H9 (cell line): ENCODE data around the gene NDRG4. TPM values are rescaled to one million over a fixed set of nuclear protein-coding genes. Genes with fewer than 3 reads are reported as not detected.

Source experiments
- DNase-seq: peaks from one replicate; pipeline ENCODE4 v3.0.0-alpha.2; 2017
- H2AFZ ChIP-seq: one replicate; pipeline ENCODE4 v1.6.1; 2013; ENCODE audit warnings: mild to moderate bottlenecking, low read length, control low read depth, moderate library complexity
- H2AK5ac ChIP-seq: 2 replicates; pipeline ENCODE4 v1.6.1; 2013; ENCODE audit warnings: low read length, control low read depth, mixed read lengths; ENCODE audit not compliant: insufficient read length
- H2BK120ac ChIP-seq: one replicate; pipeline ENCODE4 v1.6.1; 2013; ENCODE audit warnings: low read depth, mild to moderate bottlenecking, low read length, control low read depth, inconsistent platforms; ENCODE audit not compliant: poor library complexity, severe bottlenecking
- H2BK12ac ChIP-seq: 2 replicates; pipeline ENCODE4 v1.6.1; 2013; ENCODE audit warnings: low read length, control low read depth, mixed read lengths, low read depth; ENCODE audit not compliant: insufficient read length
- H2BK15ac ChIP-seq: 2 replicates; pipeline ENCODE4 v1.6.1; 2013; ENCODE audit warnings: low read depth, low read length, control low read depth
- H2BK20ac ChIP-seq: one replicate; pipeline ENCODE4 v1.6.1; 2013; ENCODE audit warnings: low read depth, mild to moderate bottlenecking, low read length, control low read depth, inconsistent platforms; ENCODE audit not compliant: poor library complexity, severe bottlenecking
- H2BK5ac ChIP-seq: 2 replicates; pipeline ENCODE4 v1.6.1; 2013; ENCODE audit warnings: low read length, control low read depth, mixed read lengths; ENCODE audit not compliant: insufficient read length
- H3K14ac ChIP-seq: 2 replicates; pipeline ENCODE4 v1.6.1; 2013; ENCODE audit warnings: low read length, control low read depth; ENCODE audit not compliant: insufficient read depth
- H3K18ac ChIP-seq: 2 replicates; pipeline ENCODE4 v1.6.1; 2013; ENCODE audit warnings: low read depth, mild to moderate bottlenecking, mixed read lengths, low read length, control low read depth; ENCODE audit not compliant: insufficient read length
- H3K23ac ChIP-seq: 2 replicates; pipeline ENCODE4 v1.6.1; 2013; ENCODE audit warnings: low read length, control low read depth, mixed read lengths, low read depth; ENCODE audit not compliant: insufficient read length
- H3K23me2 ChIP-seq: 2 replicates; pipeline ENCODE4 v1.6.1; 2013; ENCODE audit warnings: low read depth, mild to moderate bottlenecking, mixed read lengths, low read length, control low read depth; ENCODE audit not compliant: insufficient read length, poor library complexity, severe bottlenecking
- H3K27ac ChIP-seq: 2 replicates; pipeline ENCODE4 v1.5.1; 2013; ENCODE audit warnings: low read length, control low read depth, mixed read lengths, low read depth; ENCODE audit not compliant: insufficient read length
- H3K27me3 ChIP-seq: 2 replicates; pipeline ENCODE4 v1.6.1; 2013; ENCODE audit warnings: low read length, control low read depth, inconsistent platforms; ENCODE audit not compliant: insufficient read depth
- H3K4ac ChIP-seq: 2 replicates; pipeline ENCODE4 v1.6.1; 2013; ENCODE audit warnings: low read depth, mild to moderate bottlenecking, control low read depth, inconsistent platforms, low read length, moderate library complexity
- H3K4me1 ChIP-seq: 2 replicates; pipeline ENCODE4 v1.6.1; 2013; ENCODE audit warnings: low read length, control low read depth, inconsistent platforms; ENCODE audit not compliant: insufficient read depth
- H3K4me2 ChIP-seq: 2 replicates; pipeline ENCODE4 v1.6.1; 2013; ENCODE audit warnings: low read length, control low read depth, mixed read lengths; ENCODE audit not compliant: insufficient read length, insufficient read depth
- H3K56ac ChIP-seq: 2 replicates; pipeline ENCODE4 v1.6.1; 2013; ENCODE audit warnings: low read depth, mild to moderate bottlenecking, mixed read lengths, low read length, control low read depth; ENCODE audit not compliant: insufficient read length
- H3K79me1 ChIP-seq: 2 replicates; pipeline ENCODE4 v1.6.1; 2013; ENCODE audit warnings: low read depth, mild to moderate bottlenecking, moderate library complexity, low read length, control low read depth, inconsistent platforms; ENCODE audit not compliant: insufficient read depth, poor library complexity, severe bottlenecking
- H3K79me2 ChIP-seq: 2 replicates; pipeline ENCODE4 v1.6.1; 2013; ENCODE audit warnings: low read length, control low read depth, inconsistent platforms; ENCODE audit not compliant: insufficient read depth
- H3K9ac ChIP-seq: 2 replicates; pipeline ENCODE4 v1.6.1; 2013; ENCODE audit warnings: low read length, control low read depth, mixed read lengths; ENCODE audit not compliant: insufficient read length; ENCODE audit errors: extremely low read depth
- H3K9me3 ChIP-seq: one replicate; pipeline ENCODE4 v1.6.1; 2013; ENCODE audit warnings: low read depth, low read length, inconsistent platforms; ENCODE audit not compliant: control insufficient read depth
- H3T11ph ChIP-seq: one replicate; pipeline ENCODE4 v1.6.1; 2013; ENCODE audit warnings: mild to moderate bottlenecking, low read length, control low read depth, inconsistent platforms
- H4K20me1 ChIP-seq: one replicate; pipeline ENCODE4 v1.6.1; 2013; ENCODE audit not compliant: control insufficient read depth, insufficient read length, insufficient read depth
- H4K5ac ChIP-seq: 2 replicates; pipeline ENCODE4 v1.6.1; 2013; ENCODE audit warnings: low read depth, mild to moderate bottlenecking, mixed read lengths, low read length, control low read depth; ENCODE audit not compliant: insufficient read length
- H4K8ac ChIP-seq: replicated peaks from 2 replicates; pipeline ENCODE4 v1.6.1; 2013; ENCODE audit warnings: low read length, control low read depth, mixed read lengths, low read depth; ENCODE audit not compliant: insufficient read length
- H4K91ac ChIP-seq: 2 replicates; pipeline ENCODE4 v1.6.1; 2013; ENCODE audit warnings: low read depth, mild to moderate bottlenecking, moderate library complexity, mixed read lengths, low read length, control low read depth; ENCODE audit not compliant: insufficient read length
- H3K27ac Mint-ChIP-seq, 3 experiments: 2 replicates in 2 of 3; 3 replicates in 1 of 3; pipeline ENCODE4 v1.8.0; 2020 to 2021; ENCODE audit warnings: mixed read lengths in 3 of 3, mild to moderate bottlenecking in 1 of 3, moderate library complexity in 1 of 3
- H3K27me3 Mint-ChIP-seq: 2 replicates; pipeline ENCODE4 v1.8.0; 2021; ENCODE audit warnings: low read depth, mild to moderate bottlenecking, moderate library complexity, mixed read lengths
- H3K36me3 Mint-ChIP-seq, 3 experiments: 2 replicates in 2 of 3; 3 replicates in 1 of 3; pipeline ENCODE4 v1.8.0; 2020 to 2021; ENCODE audit warnings: low read depth in 3 of 3, mixed read lengths in 3 of 3; ENCODE audit not compliant: insufficient read depth in 1 of 3
- H3K4me1 Mint-ChIP-seq, 2 experiments: 2 replicates each; pipeline ENCODE4 v1.8.0; 2020; ENCODE audit warnings: mixed read lengths in 2 of 2
- H3K4me3 Mint-ChIP-seq, 2 experiments: 2 replicates in 1 of 2; 3 replicates in 1 of 2; pipeline ENCODE4 v1.8.0; 2020 to 2021; ENCODE audit warnings: mild to moderate bottlenecking in 2 of 2, mixed read lengths in 2 of 2, moderate library complexity in 1 of 2
- H3K9me3 Mint-ChIP-seq, 2 experiments: 2 replicates in 1 of 2; 3 replicates in 1 of 2; pipeline ENCODE4 v1.8.0; 2020; ENCODE audit warnings: mild to moderate bottlenecking in 2 of 2, mixed read lengths in 2 of 2, moderate library complexity in 1 of 2
- CTCF ChIP-seq: fragments of 200-600 bp; sonication (generic); conservative IDR thresholded peaks from 3 replicates; pipeline ENCODE4 v1.8.0; 2021; ENCODE audit warnings: antibody characterized with exemption, mild to moderate bottlenecking
- WGBS: extraction: QIAGEN DNeasy Blood & Tissue Kit; methylation state at CpG from one replicate; pipeline ENCODE4 v1.1.7; 2013; ENCODE audit warnings: missing lambda C conversion rate, low lambda C conversion rate, mixed read lengths; ENCODE audit not compliant: insufficient read length; ENCODE audit errors: extremely low coverage; 5-methylcytosine and 5-hydroxymethylcytosine counted together
- total RNA-seq: library from RNA; stranded (reverse); gene quantifications from 2 replicates; pipeline ENCODE4 v1.2.1, GENCODE V29; 2021

Gene NDRG4
- total RNA-seq, 1 experiment from 2014 or later, result 18.6 TPM

DNA sequence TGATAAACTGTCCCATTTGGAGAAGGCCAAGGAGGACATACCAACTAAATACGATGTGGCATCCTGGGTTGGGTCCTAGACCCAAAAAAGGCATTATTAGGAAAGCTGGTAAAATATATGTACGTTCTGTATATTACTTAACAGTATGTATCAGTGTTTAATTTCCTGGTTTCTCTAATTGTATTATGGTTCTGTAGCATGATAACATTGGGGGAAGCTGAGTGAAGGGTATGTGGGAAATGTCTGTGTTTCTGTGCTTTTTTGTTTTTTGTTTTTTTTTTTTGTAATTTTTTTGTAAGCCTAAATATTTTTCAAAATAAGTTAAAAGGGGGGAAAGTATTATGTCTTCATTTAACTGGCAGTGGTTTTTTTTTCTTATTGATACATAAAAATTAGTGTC lies 21.5 kb upstream of the NDRG4 start:
- TF ChIP-seq CTCF, result no peak
- DNase-seq, result no peak
- peaks cover 4 to 24% of the 10 kb centered on the region in 2 experiments; a peak in 3 of 4 replicates for H3K4me1 Mint-ChIP-seq

More for the DNA sequence above, 21.5 kb upstream of the NDRG4 start:
- H3K4me2 ChIP-seq, result no peak overlapping the region
- H4K5ac ChIP-seq, result no peak overlapping the region
- H4K8ac ChIP-seq, result no peak overlapping the region
- Mint-ChIP-seq H3K27me3 (peaks cover 13% of the 10 kb centered on the region), H3K36me3 (no peaks in the 10 kb centered on the region), H3K27ac (no peak overlapping the region), H3K9me3 (no peaks in the 10 kb centered on the region), H3K4me3 (no peak overlapping the region)
- no peaks in the 10 kb centered on the region for H3K79me2 ChIP-seq
- H2BK15ac ChIP-seq, result no peak overlapping the region
- H3K4me1 ChIP-seq, result no peaks in the 10 kb centered on the region
- H4K91ac ChIP-seq, result no peak overlapping the region
- no peak overlapping the region for H2BK120ac ChIP-seq
- H3K23ac ChIP-seq, result no peak overlapping the region
- no peak overlapping the region for H3T11ph ChIP-seq
- no peaks in the 10 kb centered on the region for H3K23me2 ChIP-seq
- H3K27me3 ChIP-seq, result no peaks in the 10 kb centered on the region
- H4K20me1 ChIP-seq, result no peaks in the 10 kb centered on the region
- H3K4ac ChIP-seq, result no peak overlapping the region
- H2AFZ ChIP-seq, result no peak overlapping the region
- no peak overlapping the region for H3K14ac ChIP-seq
- H3K56ac ChIP-seq, result no peak overlapping the region
- H2BK5ac ChIP-seq, result no peak overlapping the region
- no peak overlapping the region for H3K18ac ChIP-seq
- no peak overlapping the region for H3K27ac ChIP-seq
- H3K9ac ChIP-seq, result no peak overlapping the region
- no peak overlapping the region for H2BK12ac ChIP-seq
- H2BK20ac ChIP-seq, result no peak overlapping the region
- no peak overlapping the region for H2AK5ac ChIP-seq
- H3K9me3 ChIP-seq, result no peaks in the 10 kb centered on the region
- H3K79me1 ChIP-seq, result no peaks in the 10 kb centered on the region
- no CpG with 5 or more reads among the region's 2 CpGs for WGBS
